ENCODE measurements around the gene FRY. TPM values are rescaled to one million over a fixed set of nuclear protein-coding genes. Genes with fewer than 3 reads are reported as not detected.

FRY gene
- total RNA-seq, 2 experiments from 2014 or later: 0.47 to 1.4 TPM

DNA sequence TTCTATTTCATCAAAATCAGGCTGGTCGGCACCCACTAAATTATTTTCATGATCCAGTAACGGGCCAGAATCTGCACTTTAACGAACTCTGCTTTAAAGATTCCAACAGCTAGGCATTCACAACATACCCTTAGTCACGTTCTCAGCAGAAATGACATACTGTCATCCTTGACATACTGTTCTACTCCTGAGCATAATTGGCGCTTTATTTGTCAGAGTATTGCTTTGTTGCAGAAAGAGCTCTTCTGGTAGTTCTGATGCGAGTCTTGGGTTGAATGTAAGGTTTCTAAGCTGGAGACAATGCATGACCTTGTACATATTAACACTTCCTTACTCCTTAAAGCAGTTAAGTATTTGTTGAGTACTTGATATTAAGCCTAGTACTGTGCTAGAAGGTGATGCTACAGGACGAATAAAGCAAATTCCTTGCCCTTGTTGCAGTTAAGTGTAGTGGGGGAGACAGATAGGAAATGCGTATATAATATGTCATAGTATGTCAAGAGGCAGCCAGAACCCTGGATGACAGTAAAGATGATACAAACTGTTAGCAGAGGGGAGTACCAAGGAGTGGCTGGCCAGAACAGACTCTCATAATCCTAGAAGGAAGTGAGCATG is 32.2 kb downstream of the FRY start:
- POLR2A ChIA-PET: interaction anchor here (0.8 kb wide), 1 partner anchor 222 kb away, joined by 3 read pairs; no protein-coding TSS in a partner anchor
- H3K36me3 Mint-ChIP-seq (ENCODE audit: low read depth): no peaks in the 10 kb centered on the region
- DNase-seq (no peak), ATAC-seq (no peak)
- H3K4me1 Mint-ChIP-seq (ENCODE audit: low read depth): no peaks in the 10 kb centered on the region
- H3K27me3 Mint-ChIP-seq (ENCODE audit: low read depth): peaks cover 3% of the 10 kb centered on the region
- no peak overlapping the region for H3K4me3 Mint-ChIP-seq
- no peak overlapping the region for H3K27ac Mint-ChIP-seq
- CTCF ChIA-PET: no interaction called here
- no peaks in the 10 kb centered on the region for H3K9me3 Mint-ChIP-seq (ENCODE audit: insufficient read depth)

DNA sequence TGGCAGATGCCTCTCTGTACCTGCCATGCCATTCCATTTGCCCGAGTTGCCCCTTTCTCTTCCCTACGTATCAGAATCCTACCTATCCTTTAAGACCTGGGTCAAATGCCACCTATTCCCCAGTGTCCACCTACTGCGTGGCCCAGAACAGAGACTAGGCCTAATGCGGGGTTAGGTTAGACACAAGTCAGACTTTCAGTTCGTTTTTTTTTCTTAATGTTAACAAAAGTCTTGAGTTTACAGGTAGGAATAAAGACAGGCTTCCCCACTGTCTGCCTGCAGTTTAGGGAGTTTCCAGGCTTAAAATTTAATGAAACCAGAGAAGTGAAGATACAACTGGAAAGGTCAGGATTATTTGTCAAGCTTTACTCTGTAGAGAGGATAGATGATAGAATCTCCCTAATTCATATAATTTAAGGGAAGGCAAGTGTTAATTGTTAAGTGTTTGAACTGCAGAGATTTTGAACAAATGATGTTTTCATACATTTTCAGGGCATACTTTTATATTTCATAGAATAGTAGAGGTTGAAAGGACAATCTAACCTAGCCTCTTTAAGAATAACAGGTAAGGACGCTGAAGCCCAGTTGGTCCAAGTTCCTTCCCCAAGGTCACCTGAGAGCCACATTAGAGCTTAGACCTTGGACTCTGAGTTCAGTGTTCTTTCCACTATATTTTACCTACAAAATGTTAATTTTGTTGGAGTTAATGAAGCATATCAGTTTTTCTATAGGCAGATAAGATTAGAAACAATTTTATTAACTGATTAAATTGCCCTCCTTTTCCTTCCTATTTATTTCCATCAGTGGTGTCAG is 35.8 kb downstream of the FRY start:
- Mint-ChIP-seq H3K4me3 (no peak overlapping the region), H3K27me3 (ENCODE audit: low read depth) (no peaks in the 10 kb centered on the region), H3K9me3 (ENCODE audit: insufficient read depth) (no peaks in the 10 kb centered on the region), H3K27ac (no peak overlapping the region), H3K36me3 (ENCODE audit: low read depth) (no peaks in the 10 kb centered on the region), H3K4me1 (ENCODE audit: low read depth) (no peaks in the 10 kb centered on the region)
- ATAC-seq (no peak), DNase-seq (no peak)
- POLR2A ChIA-PET: no interaction called here
- CTCF ChIA-PET: no interaction called here

DNA sequence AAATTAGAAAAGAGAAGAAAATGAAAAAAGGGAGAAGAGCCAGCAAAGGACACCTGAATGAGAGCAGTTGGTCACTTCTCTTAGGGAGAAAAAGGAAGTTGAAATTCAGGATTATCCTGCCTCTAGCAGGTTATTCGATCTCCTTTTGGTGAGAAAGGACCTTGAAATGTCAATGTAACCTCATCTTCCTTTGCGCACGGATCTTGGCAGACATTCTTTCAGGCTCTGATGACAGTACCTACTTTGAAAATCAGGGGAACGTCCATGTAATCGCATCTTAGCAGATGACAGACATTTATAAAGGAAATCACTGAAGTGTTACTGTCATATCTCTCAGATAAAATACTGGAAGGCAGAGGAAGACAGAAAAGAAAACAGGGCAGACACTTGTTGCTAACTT is 36.7 kb downstream of the FRY start:
- H3K9me3 Mint-ChIP-seq (ENCODE audit: insufficient read depth): no peaks in the 10 kb centered on the region
- no peak for DNase-seq
- ChIA-PET CTCF (no interaction called here), POLR2A (no interaction called here)
- ATAC-seq: no peak
- H3K4me1 Mint-ChIP-seq (ENCODE audit: low read depth): no peaks in the 10 kb centered on the region
- H3K27me3 Mint-ChIP-seq (ENCODE audit: low read depth): no peaks in the 10 kb centered on the region
- H3K36me3 Mint-ChIP-seq (ENCODE audit: low read depth): no peaks in the 10 kb centered on the region
- H3K4me3 Mint-ChIP-seq: no peak overlapping the region
- no peak overlapping the region for H3K27ac Mint-ChIP-seq

DNA sequence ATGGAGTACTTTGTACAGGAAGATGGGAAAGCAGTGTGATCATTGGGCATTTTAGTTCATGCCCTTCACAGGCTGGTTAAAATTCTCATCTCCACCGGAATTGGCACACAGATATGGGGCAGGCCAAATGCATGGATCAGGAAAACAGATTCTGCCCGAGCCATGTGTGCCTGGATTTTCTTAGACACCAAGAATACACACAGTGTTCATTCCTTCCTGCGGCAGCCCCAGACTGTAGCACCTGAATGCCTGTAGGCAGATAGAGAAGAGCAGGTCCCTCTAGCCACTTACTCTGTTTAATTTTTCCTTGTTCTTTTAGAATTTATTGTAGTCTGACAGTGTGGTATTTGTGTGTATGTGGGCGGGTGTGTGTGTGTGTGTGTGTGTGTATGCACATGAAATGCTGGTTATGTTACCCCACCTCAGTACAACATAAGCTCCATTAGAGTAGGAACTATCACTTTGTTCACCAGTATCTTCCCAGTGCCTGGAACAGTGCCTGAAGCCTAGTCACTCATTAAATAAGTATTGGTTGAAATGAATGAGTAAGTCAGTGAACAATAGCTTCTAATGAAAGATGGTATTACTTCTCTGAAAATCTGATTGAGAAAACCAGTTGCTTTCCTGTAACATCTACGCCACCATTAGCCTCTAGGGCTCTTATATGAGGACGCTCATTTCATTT is 41.7 kb downstream of the FRY start:
- no peaks in the 10 kb centered on the region for H3K36me3 Mint-ChIP-seq (ENCODE audit: low read depth)
- ChIA-PET POLR2A (no interaction called here), CTCF (no interaction called here)
- no peak for ATAC-seq
- no peaks in the 10 kb centered on the region for H3K27me3 Mint-ChIP-seq (ENCODE audit: low read depth)
- H3K4me3 Mint-ChIP-seq: no peak overlapping the region
- H3K9me3 Mint-ChIP-seq (ENCODE audit: insufficient read depth): no peaks in the 10 kb centered on the region
- no peak for DNase-seq
- H3K27ac Mint-ChIP-seq: no peak overlapping the region
- H3K4me1 Mint-ChIP-seq (ENCODE audit: low read depth): no peaks in the 10 kb centered on the region

DNA sequence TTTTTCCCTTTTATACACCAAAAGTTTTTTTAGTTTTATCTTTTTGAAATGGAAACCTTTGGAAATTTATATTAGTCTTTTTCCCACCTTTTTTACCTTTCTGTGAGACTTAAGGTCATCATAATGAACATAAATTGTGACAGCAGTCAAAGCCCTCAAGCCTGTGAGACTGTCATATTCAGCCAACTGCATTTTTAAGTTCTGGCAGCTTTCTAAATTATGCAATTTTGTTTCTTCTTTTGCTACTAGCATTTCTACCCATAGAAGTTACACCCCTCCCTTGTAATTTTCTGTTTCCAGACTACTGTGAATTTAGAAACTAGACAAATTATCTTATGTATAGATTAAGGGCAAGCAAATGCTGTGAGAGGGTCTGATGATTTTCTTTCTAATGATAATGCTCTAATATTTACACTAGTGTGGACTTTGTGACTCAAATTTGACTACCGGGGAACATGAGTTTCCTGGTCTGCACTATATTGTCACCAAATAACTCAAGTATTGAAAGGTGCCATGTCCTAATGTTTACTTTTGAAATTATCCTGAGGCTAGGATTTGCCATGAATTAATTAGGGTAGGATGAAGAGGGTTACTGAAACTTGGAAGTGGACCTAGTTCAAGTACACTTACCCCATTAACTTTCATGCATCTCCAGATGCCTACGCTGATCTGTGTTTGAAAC is 43.7 kb downstream of the FRY start:
- no peak for DNase-seq
- ATAC-seq: no peak
- ChIA-PET CTCF (no interaction called here), POLR2A (no interaction called here)
- H3K9me3 Mint-ChIP-seq (ENCODE audit: insufficient read depth): no peaks in the 10 kb centered on the region
- no peak overlapping the region for H3K4me3 Mint-ChIP-seq
- no peaks in the 10 kb centered on the region for H3K36me3 Mint-ChIP-seq (ENCODE audit: low read depth)
- no peak overlapping the region for H3K27ac Mint-ChIP-seq
- no peaks in the 10 kb centered on the region for H3K27me3 Mint-ChIP-seq (ENCODE audit: low read depth)
- H3K4me1 Mint-ChIP-seq (ENCODE audit: low read depth): no peaks in the 10 kb centered on the region

DNA sequence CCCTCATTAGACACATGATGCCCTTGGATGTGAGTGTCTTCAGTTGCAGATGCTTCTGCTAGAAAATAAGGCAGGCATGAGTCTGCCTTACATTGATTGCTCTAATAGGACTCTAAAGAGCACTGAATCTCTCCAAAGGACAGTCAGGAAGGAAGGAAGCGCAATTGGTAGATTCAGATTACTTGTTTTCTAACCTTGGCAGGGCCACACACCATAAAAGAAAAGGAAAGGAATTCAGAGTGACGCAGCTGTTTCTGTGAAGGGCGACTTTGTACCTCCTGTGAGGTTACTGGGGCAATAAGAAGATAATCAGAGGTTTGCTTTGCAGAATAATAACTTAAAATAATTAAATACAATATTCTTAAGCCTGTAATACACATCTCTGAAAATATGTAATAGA is 48.0 kb downstream of the FRY start:
- DNase-seq (no peak), ATAC-seq (no peak)
- CTCF ChIA-PET: no interaction called here
- no peak overlapping the region for H3K27ac Mint-ChIP-seq
- H3K4me1 Mint-ChIP-seq (ENCODE audit: low read depth): no peaks in the 10 kb centered on the region
- no peaks in the 10 kb centered on the region for H3K36me3 Mint-ChIP-seq (ENCODE audit: low read depth)
- no peak overlapping the region for H3K4me3 Mint-ChIP-seq
- no peaks in the 10 kb centered on the region for H3K9me3 Mint-ChIP-seq (ENCODE audit: insufficient read depth)
- POLR2A ChIA-PET: no interaction called here
- no peaks in the 10 kb centered on the region for H3K27me3 Mint-ChIP-seq (ENCODE audit: low read depth)

DNA sequence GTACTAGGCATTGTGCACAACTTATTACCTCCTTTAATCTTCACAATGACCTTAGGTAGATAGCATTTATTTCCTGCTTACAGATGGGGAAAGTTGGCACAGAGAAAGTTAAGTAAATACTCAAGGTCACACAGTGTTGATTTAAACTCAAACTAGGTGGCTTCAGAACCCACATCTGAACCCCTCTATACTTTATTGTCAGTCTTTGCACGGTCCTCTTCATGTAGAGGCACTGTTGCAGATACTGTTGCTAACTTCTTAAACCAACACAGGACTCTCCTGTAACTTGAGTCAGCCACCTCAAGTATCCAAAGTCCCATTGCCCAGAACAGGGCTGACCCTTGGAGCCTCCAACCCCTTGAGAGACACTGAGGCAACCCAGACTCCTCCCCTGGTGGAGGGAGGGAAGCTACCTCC is 48.8 kb downstream of the FRY start:
- H3K4me3 Mint-ChIP-seq: no peak overlapping the region
- H3K36me3 Mint-ChIP-seq (ENCODE audit: low read depth): no peaks in the 10 kb centered on the region
- ATAC-seq (no peak), DNase-seq (no peak)
- no peaks in the 10 kb centered on the region for H3K4me1 Mint-ChIP-seq (ENCODE audit: low read depth)
- CTCF ChIA-PET: no interaction called here
- H3K27ac Mint-ChIP-seq: no peak overlapping the region
- no peaks in the 10 kb centered on the region for H3K9me3 Mint-ChIP-seq (ENCODE audit: insufficient read depth)
- POLR2A ChIA-PET: no interaction called here
- no peaks in the 10 kb centered on the region for H3K27me3 Mint-ChIP-seq (ENCODE audit: low read depth)

DNA sequence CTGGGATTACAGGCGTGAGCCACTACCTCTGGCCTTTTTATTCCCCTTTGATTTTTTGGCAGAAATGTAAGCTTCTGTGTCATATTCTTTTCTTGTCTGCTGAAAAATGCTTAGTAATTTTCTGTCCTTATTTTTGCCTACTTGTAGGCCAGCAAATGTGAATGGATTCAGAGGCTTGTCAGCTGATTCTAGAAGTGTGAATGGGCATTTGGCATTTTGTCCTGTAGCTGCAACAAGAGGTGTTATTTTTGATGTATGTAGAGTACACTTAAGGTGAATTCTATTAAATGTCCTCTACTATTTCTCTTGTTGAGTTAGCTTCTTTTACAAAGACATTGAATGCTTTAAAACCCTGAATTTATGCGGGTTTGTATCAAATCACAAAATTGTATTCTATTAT is 50.0 kb downstream of the FRY start:
- no peak overlapping the region for H3K4me3 Mint-ChIP-seq
- H3K36me3 Mint-ChIP-seq (ENCODE audit: low read depth): no peaks in the 10 kb centered on the region
- DNase-seq (no peak), ATAC-seq (no peak)
- H3K4me1 Mint-ChIP-seq (ENCODE audit: low read depth): no peaks in the 10 kb centered on the region
- no peaks in the 10 kb centered on the region for H3K27me3 Mint-ChIP-seq (ENCODE audit: low read depth)
- CTCF ChIA-PET: interaction anchor here (0.7 kb wide), 1 partner anchor 172 kb away, joined by 3 read pairs; no protein-coding TSS in a partner anchor
- H3K27ac Mint-ChIP-seq: no peak overlapping the region
- H3K9me3 Mint-ChIP-seq (ENCODE audit: insufficient read depth): no peaks in the 10 kb centered on the region
- POLR2A ChIA-PET: no interaction called here

DNA sequence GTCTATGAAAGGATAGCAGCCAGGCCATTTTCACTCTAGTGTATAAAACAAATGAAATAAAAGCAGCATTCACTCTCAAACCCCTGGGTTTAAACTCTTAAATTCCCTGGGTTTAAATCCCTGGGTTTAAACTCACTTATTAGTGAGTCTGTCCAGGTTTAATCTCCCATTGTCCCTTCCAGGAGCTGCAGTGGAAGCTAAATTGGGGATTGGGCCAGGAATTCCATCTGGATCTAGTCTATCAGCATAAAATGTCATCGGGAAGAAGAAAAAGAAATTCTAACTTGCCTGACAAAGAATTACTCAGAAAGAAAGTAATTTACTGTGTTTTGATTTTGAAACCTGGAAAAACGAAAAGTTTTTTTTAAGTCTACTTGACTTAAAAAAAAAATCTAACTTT is 54.8 kb downstream of the FRY start:
- ChIA-PET POLR2A (no interaction called here), CTCF (no interaction called here)
- DNase-seq (no peak), ATAC-seq (no peak)
- H3K9me3 Mint-ChIP-seq (ENCODE audit: insufficient read depth): no peaks in the 10 kb centered on the region
- H3K27me3 Mint-ChIP-seq (ENCODE audit: low read depth): no peaks in the 10 kb centered on the region
- no peaks in the 10 kb centered on the region for H3K36me3 Mint-ChIP-seq (ENCODE audit: low read depth)
- H3K4me1 Mint-ChIP-seq (ENCODE audit: low read depth): peaks cover 2% of the 10 kb centered on the region
- no peak overlapping the region for H3K27ac Mint-ChIP-seq
- no peak overlapping the region for H3K4me3 Mint-ChIP-seq

DNA sequence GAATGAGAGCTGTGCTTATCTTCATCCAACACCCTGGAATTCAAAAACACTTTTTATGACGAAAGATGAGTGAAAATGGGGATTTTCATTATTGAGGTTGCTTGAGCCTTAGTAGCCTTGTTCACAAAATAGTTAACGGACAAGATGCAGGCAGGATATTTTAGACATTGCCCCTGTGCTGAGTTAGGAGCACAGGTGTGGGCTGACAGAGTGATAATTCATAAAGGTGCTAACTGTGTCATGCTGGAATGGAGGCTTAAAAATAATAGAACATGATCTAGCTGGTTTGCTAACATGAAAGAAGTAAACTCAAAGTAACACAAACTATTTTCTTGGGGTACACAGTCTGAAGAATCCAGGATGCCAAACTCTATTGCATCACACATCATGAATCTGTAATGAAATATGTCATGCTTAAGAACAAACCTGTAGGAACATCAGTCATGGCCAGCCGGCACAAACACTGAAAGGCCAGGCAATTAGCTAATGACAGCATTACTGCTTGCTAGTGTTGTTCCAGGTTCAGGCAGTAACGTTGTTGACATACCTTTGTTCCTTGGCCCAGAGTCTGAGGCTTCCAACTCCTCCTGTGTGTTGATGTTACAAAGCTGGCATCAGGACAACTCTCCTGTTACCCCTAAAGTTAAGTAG is 55.3 kb downstream of the FRY start:
- Mint-ChIP-seq H3K36me3 (ENCODE audit: low read depth) (no peaks in the 10 kb centered on the region), H3K27ac (no peak overlapping the region), H3K4me1 (ENCODE audit: low read depth) (peaks cover 2% of the 10 kb centered on the region), H3K27me3 (ENCODE audit: low read depth) (no peaks in the 10 kb centered on the region), H3K9me3 (ENCODE audit: insufficient read depth) (no peaks in the 10 kb centered on the region), H3K4me3 (no peak overlapping the region)
- DNase-seq (no peak), ATAC-seq (no peak)
- ChIA-PET CTCF (no interaction called here), POLR2A (no interaction called here)

DNA sequence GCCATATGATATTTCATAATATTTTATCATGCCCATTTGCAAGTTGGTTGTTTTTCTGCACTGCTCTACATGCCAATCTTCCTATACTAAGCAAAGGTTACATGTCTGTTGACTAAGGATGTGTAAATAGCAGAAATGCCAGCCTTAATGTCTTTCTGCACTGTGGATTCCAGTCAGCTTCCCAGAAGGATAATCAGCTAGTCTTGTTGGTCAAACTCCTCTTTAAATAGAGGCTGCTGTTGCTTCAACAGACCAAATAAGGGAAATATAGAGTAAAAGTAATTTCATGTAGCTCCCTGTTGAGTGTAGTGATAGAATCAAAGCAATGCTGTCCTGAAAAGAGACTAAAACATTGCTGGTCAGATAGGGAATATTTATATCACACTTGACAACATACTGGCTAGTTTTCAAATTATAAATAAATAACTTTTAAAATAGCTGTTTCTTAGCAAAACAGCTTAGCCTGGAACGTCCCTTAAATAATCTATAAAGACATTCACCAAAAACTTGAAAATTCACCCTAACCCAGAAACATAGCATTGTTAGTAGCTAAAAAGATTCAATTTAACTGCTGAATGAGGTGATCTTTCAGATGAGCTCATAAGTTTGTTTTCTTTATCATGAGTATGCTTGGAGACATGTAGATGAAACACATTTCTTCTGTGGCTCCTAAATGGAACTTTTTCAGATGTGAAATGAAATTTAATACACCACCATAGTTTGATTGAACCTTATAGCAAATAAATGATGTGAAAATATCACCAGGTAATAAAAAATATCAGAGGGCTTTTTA is 56.6 kb downstream of the FRY start:
- Mint-ChIP-seq H3K9me3 (ENCODE audit: insufficient read depth) (no peaks in the 10 kb centered on the region), H3K4me3 (no peak overlapping the region), H3K27ac (no peak overlapping the region), H3K36me3 (ENCODE audit: low read depth) (no peaks in the 10 kb centered on the region), H3K4me1 (ENCODE audit: low read depth) (peaks cover 2% of the 10 kb centered on the region), H3K27me3 (ENCODE audit: low read depth) (no peaks in the 10 kb centered on the region)
- DNase-seq: no peak
- ATAC-seq: no peak
- POLR2A ChIA-PET: no interaction called here
- CTCF ChIA-PET: no interaction called here

Measured in activated CD8-positive, alpha-beta T cell treated with anti-CD3 and anti-CD28 coated beads, Interleukin-2, amount 10 ng/mL, durations not matched to agents 7 days and 5 days (primary cell).